Suppressor macrophage treated with lipopolysaccharide for 1 hour (primary cell): ENCODE data around the gene CHCHD6.

Source experiments
- DNase-seq, 3 donors: peaks; one replicate each; pipeline ENCODE4 v3.0.0-alpha.2; 2020 to 2022

Gene CHCHD6

GRCh38 chr3:126900859-126901540, 197.0 kb downstream of the CHCHD6 start:
- no peak for DNase-seq

- DNase-seq: no peak
Measured at GRCh38 chr3:126901631-126902030, 197.6 kb downstream of the CHCHD6 start.

- DNase-seq: no peak
Measured at GRCh38 chr3:126903521-126903920, 199.5 kb downstream of the CHCHD6 start.

- DNase-seq: no peak
Measured at GRCh38 chr3:126907557-126907956, 203.5 kb downstream of the CHCHD6 start.

GRCh38 chr3:126908752-126909275, 204.8 kb downstream of the CHCHD6 start:
- peak; percentile 47 to 56 (median 55) for DNase-seq

- DNase-seq: no peak
Measured at GRCh38 chr3:126910231-126910630, 206.2 kb downstream of the CHCHD6 start.

- peak; percentile 94 to 98 (median 97) for DNase-seq
Measured at GRCh38 chr3:126911162-126912026, 207.4 kb downstream of the CHCHD6 start.

GRCh38 chr3:126912027-126912422, 208.0 kb downstream of the CHCHD6 start:
- peak; percentile 34 to 46 (median 43) for DNase-seq

- no peak for DNase-seq
Measured at GRCh38 chr3:126912491-126913195, 208.6 kb downstream of the CHCHD6 start.

GRCh38 chr3:126913524-126913923, 209.5 kb downstream of the CHCHD6 start:
- peak in 2 of 3 donors; percentile 17 to 36 for DNase-seq

GRCh38 chr3:126914226-126914625, 210.2 kb downstream of the CHCHD6 start:
- DNase-seq: no peak

- DNase-seq: no peak
Measured at GRCh38 chr3:126915015-126915414, 211.0 kb downstream of the CHCHD6 start.

GRCh38 chr3:126916546-126916945, 212.5 kb downstream of the CHCHD6 start:
- DNase-seq: no peak

GRCh38 chr3:126917232-126917804, 213.3 kb downstream of the CHCHD6 start:
- no peak for DNase-seq

- peak; percentile 27 to 57 (median 46) for DNase-seq
Measured at GRCh38 chr3:126918355-126918821, 214.3 kb downstream of the CHCHD6 start.

- no peak for DNase-seq
Measured at GRCh38 chr3:126921085-126921824, 217.2 kb downstream of the CHCHD6 start.

GRCh38 chr3:126922466-126922865, 218.4 kb downstream of the CHCHD6 start:
- no peak for DNase-seq

- no peak for DNase-seq
Measured at GRCh38 chr3:126923423-126923822, 219.4 kb downstream of the CHCHD6 start.

GRCh38 chr3:126923895-126924294, 219.9 kb downstream of the CHCHD6 start:
- no peak for DNase-seq

GRCh38 chr3:126924458-126924857, 220.4 kb downstream of the CHCHD6 start:
- peak; percentile 48 to 64 (median 52) for DNase-seq

GRCh38 chr3:126925411-126926171, 221.6 kb downstream of the CHCHD6 start:
- DNase-seq: peak; percentile 76 to 84 (median 80)
